Mesenteric fat pad (tissue), 1 donor: ENCODE data around the gene SOX13. TPM values are rescaled to one million over a fixed set of nuclear protein-coding genes. Genes with fewer than 3 reads are reported as not detected.

Source experiments
- total RNA-seq: library from RNA; stranded (reverse); fragmentation: NEBNext Ultra II Directional; extraction: Animal tissue kit (Norgen Biotek cat#: 25700); gene quantifications from one replicate; pipeline ENCODE4 v1.2.1, GENCODE V29; 2021
- donor health status: DM: yes; HTN: yes; CAD: no.

The SOX13 gene
- total RNA-seq, 1 donor from 2014 or later, result 33.1 TPM

Other genes with a start within 250 kb of the SOX13 start
- gene SNRPE, start 211.5 kb upstream of the SOX13 start, total RNA-seq, result 91.5 TPM
- 6.1 TPM for gene ETNK2, start 78.9 kb downstream of the SOX13 start, total RNA-seq
- gene REN, start 93.2 kb downstream of the SOX13 start, total RNA-seq, result 1.3 TPM
- gene KISS1, start 123.4 kb downstream of the SOX13 start, total RNA-seq, result not detected
- gene GOLT1A, start 140.9 kb downstream of the SOX13 start, total RNA-seq, result not detected